PC-9 (cell line): ENCODE data around the gene POLE4. TPM values are rescaled to one million over a fixed set of nuclear protein-coding genes. Genes with fewer than 3 reads are reported as not detected.

Experiments
- BruUV-seq: library from RNA; stranded (reverse); fragments of 400-500 nt; replicated peaks from 2 replicates; lab custom pipeline; 2021; lab: Mats Ljungman, UMichigan
- CTCF ChIA-PET: fragments of 300-600 bp; sonication (Branson Sonifier 250); formaldehyde crosslinking; loops from one replicate; lab custom pipeline; 2022; ENCODE audit warnings: antibody characterized with exemption; lab: Charles Lee
- POLR2A ChIA-PET: fragments of 300-600 bp; sonication (Branson Sonifier 250); formaldehyde crosslinking; loops from one replicate; lab custom pipeline; 2022; ENCODE audit warnings: antibody characterized with exemption; ENCODE audit not compliant: unreplicated experiment; lab: Charles Lee
- DNase-seq, 2 experiments: peaks; one replicate each; pipeline versions ENCODE4 v3.0.0 to v3.0.0-alpha.2; 2015 to 2022; ENCODE audit warnings: mixed read lengths in 1 of 2
- H2AFZ ChIP-seq: fragments of 200-600 bp; sonication (generic); 2 replicates; pipeline ENCODE4 v1.8.1; 2017; ENCODE audit warnings: antibody characterized with exemption
- H3F3A ChIP-seq: fragments of 200-600 bp; sonication (generic); 2 replicates; pipeline ENCODE4 v1.8.1; 2017; ENCODE audit warnings: antibody characterized with exemption, mild to moderate bottlenecking, low read depth; ENCODE audit not compliant: insufficient read depth
- H3K27ac ChIP-seq: fragments of 200-600 bp; sonication (generic); 2 replicates; pipeline ENCODE4 v1.6.1; 2016; ENCODE audit warnings: mixed run types
- H3K27me3 ChIP-seq: fragments of 200-600 bp; sonication (generic); 2 replicates; pipeline ENCODE4 v1.6.1; 2016; ENCODE audit warnings: low read depth, mixed run types; ENCODE audit not compliant: insufficient read depth
- H3K36me3 ChIP-seq: fragments of 200-600 bp; sonication (generic); 2 replicates; pipeline ENCODE4 v1.6.1; 2016; ENCODE audit warnings: low read depth, mixed run types
- H3K4me1 ChIP-seq: fragments of 200-600 bp; sonication (generic); replicated peaks from 2 replicates; pipeline ENCODE4 v1.6.1; 2016; ENCODE audit warnings: mixed run types; ENCODE audit not compliant: insufficient read depth
- H3K4me2 ChIP-seq: fragments of 200-600 bp; sonication (generic); 2 replicates; pipeline ENCODE4 v1.6.1; 2017; ENCODE audit warnings: mixed run types
- H3K4me3 ChIP-seq: fragments of 200-600 bp; sonication (generic); 2 replicates; pipeline ENCODE4 v1.6.1; 2016; ENCODE audit warnings: mixed run types
- H3K79me2 ChIP-seq: fragments of 200-600 bp; sonication (generic); 2 replicates; pipeline ENCODE4 v1.6.1; 2017; ENCODE audit warnings: low read depth, mixed run types
- H3K9me2 ChIP-seq: fragments of 200-600 bp; sonication (generic); 2 replicates; pipeline ENCODE4 v1.8.1; 2017; ENCODE audit warnings: mild to moderate bottlenecking; ENCODE audit not compliant: insufficient read depth
- H3K9me3 ChIP-seq: fragments of 200-600 bp; sonication (generic); 2 replicates; pipeline ENCODE4 v1.8.1; 2016; ENCODE audit warnings: low read depth; ENCODE audit not compliant: insufficient read depth
- H4K20me1 ChIP-seq: fragments of 200-600 bp; sonication (generic); 2 replicates; pipeline ENCODE4 v1.8.1; 2017; ENCODE audit not compliant: insufficient read depth
- EZH2 ChIP-seq: fragments of 200-600 bp; sonication (generic); IDR thresholded peaks from 2 replicates; pipeline ENCODE4 v1.8.0; 2017; ENCODE audit warnings: antibody characterized with exemption, low read depth
- intact Hi-C: fragments of 100-400 bp; cut with micrococcal nuclease; formaldehyde crosslinking; loops from one replicate; pipeline ENCODE4 v1.10.0; 2022; ENCODE audit not compliant: unreplicated experiment
- total RNA-seq: library from RNA; stranded (reverse); gene quantifications from 2 replicates; pipeline ENCODE4 v1.2.3, GENCODE V29; 2021
- TF ChIP-seq, protein P1 (sequence below): fragments of 200-600 bp; sonication (generic); conservative IDR thresholded peaks from 2 replicates; pipeline ENCODE4 v1.6.1; 2017; ENCODE audit warnings: mixed run types, antibody characterized with exemption, mild to moderate bottlenecking, moderate library complexity

POLE4 gene
- total RNA-seq, 1 experiment from 2014 or later = 53.8 TPM

- Histone ChIP-seq H3K4me3 (no peak overlapping the region), H3K36me3 (no peaks in the 10 kb centered on the region), H2AFZ (no peak overlapping the region), H3K27ac (no peak overlapping the region), H3K9me2 (no peaks in the 10 kb centered on the region), H3K27me3 (no peaks in the 10 kb centered on the region), H3K9me3 (peaks cover 3% of the 10 kb centered on the region; the same call in 1 of the 2 replicates), H3K79me2 (no peaks in the 10 kb centered on the region), H3K4me2 (no peak overlapping the region), H4K20me1 (no peaks in the 10 kb centered on the region), H3F3A (no peaks in the 10 kb centered on the region), H3K4me1 (no peaks in the 10 kb centered on the region)
- POLR2A ChIA-PET = no interaction called here
- TF ChIP-seq, protein P1, sequence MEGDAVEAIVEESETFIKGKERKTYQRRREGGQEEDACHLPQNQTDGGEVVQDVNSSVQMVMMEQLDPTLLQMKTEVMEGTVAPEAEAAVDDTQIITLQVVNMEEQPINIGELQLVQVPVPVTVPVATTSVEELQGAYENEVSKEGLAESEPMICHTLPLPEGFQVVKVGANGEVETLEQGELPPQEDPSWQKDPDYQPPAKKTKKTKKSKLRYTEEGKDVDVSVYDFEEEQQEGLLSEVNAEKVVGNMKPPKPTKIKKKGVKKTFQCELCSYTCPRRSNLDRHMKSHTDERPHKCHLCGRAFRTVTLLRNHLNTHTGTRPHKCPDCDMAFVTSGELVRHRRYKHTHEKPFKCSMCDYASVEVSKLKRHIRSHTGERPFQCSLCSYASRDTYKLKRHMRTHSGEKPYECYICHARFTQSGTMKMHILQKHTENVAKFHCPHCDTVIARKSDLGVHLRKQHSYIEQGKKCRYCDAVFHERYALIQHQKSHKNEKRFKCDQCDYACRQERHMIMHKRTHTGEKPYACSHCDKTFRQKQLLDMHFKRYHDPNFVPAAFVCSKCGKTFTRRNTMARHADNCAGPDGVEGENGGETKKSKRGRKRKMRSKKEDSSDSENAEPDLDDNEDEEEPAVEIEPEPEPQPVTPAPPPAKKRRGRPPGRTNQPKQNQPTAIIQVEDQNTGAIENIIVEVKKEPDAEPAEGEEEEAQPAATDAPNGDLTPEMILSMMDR = no peak
- no peak for TF ChIP-seq EZH2
- intact Hi-C loops = no loop called here
- BruUV-seq = no TSS peak
- CTCF ChIA-PET = no interaction called here
- DNase-seq = no peak
Observed at GRCh38 chr2:75018162-75018561, 59.7 kb downstream of the POLE4 start.

Other genes with a start within 250 kb of the POLE4 start
- gene HK2, start 124.5 kb upstream of the POLE4 start, total RNA-seq = 7.8 and 13.5 TPM in 2 replicates
- not detected in 2 replicates for gene TACR1, start 240.9 kb downstream of the POLE4 start, total RNA-seq